Gastrocnemius medialis (tissue), 4 donors: ENCODE results near the gene LIFR. TPM values are rescaled to one million over a fixed set of nuclear protein-coding genes. Genes with fewer than 3 reads are reported as not detected.
"Not testable (repeated sequence)": the region's sequence is repeated elsewhere in the genome, so short reads cannot be mapped to it uniquely, and the experiment has no call there.

Source experiments
- ATAC-seq, 2 donors: fragments of 150-250 bp; one replicate each; pipeline ENCODE4 v1.9.1; 2016
- DNase-seq, 2 donors: peaks; one replicate each; pipeline ENCODE4 v3.0.0-alpha.2; 2019
- H3K27ac ChIP-seq, 4 donors: fragments of 200-600 bp; sonication (generic); 1 replicate in 1 of 4; 2 replicates in 3 of 4; pipeline ENCODE4 v1.5.1; 2016 to 2018; ENCODE audit warnings: mild to moderate bottlenecking in 2 of 4, moderate library complexity in 1 of 4
- H3K27me3 ChIP-seq, 3 donors: fragments of 200-600 bp; sonication (generic) in 2 of 3; 1 replicate in 1 of 3; 2 replicates in 2 of 3; pipeline versions ENCODE4 v1.5.1 to v1.6.0; 2016 to 2019; ENCODE audit warnings: mild to moderate bottlenecking in 1 of 3, moderate library complexity in 1 of 3
- H3K36me3 ChIP-seq, 2 donors: fragments of 200-600 bp; sonication (generic) in 1 of 2; one replicate each; pipeline ENCODE4 v1.5.1; 2017 to 2018
- H3K4me1 ChIP-seq, 2 donors: fragments of 200-600 bp; sonication (generic) in 1 of 2; one replicate each; pipeline ENCODE4 v1.5.1; 2016 to 2017; ENCODE audit warnings: mild to moderate bottlenecking in 2 of 2
- H3K4me3 ChIP-seq, 4 donors: fragments of 200-600 bp; sonication (generic) in 3 of 4; 1 replicate in 1 of 4; 2 replicates in 3 of 4; pipeline ENCODE4 v1.5.1; 2016 to 2019; ENCODE audit warnings: mild to moderate bottlenecking in 2 of 4
- H3K9me3 ChIP-seq, 3 donors: fragments of 200-600 bp; sonication (generic) in 2 of 3; 1 replicate in 1 of 3; 2 replicates in 2 of 3; pipeline ENCODE4 v1.5.1; 2016 to 2019
- CTCF ChIP-seq, 5 experiments: fragments of 450-650 bp in 3 of 5; fragments of 200-600 bp in 2 of 5; sonication (generic) in 2 of 5; IDR thresholded peaks in 4 of 5; conservative IDR thresholded peaks in 1 of 5; 1 replicate in 4 of 5; 2 replicates in 1 of 5; pipeline ENCODE4 v1.5.1; 2016 to 2019; ENCODE audit warnings: antibody characterized with exemption in 5 of 5, mild to moderate bottlenecking in 3 of 5, moderate library complexity in 3 of 5
- POLR2A ChIP-seq, 2 donors: fragments of 450-650 bp; IDR thresholded peaks; one replicate each; pipeline ENCODE4 v1.6.1; 2017; ENCODE audit warnings: antibody characterized with exemption in 2 of 2, mild to moderate bottlenecking in 2 of 2, moderate library complexity in 2 of 2
- in situ Hi-C, 4 donors: fragments of 200-750 bp; cut with MboI; loops; one replicate each; pipeline versions ENCODE4 v1.15.0 to v1.8.0; 2017; ENCODE audit warnings: low sequenced_read_pairs in 4 of 4
- intact Hi-C: fragments of 100-400 bp; cut with DNase I; formaldehyde crosslinking; loops from one replicate; pipeline ENCODE4 v1.15.1; 2023; ENCODE audit warnings: low total_unique reads
- total RNA-seq, 4 donors: library from RNA; depleted of rRNA; stranded (reverse); fragments of >200 nt; gene quantifications; one replicate each; pipeline versions ENCODE4 v1.1.0 to v1.2.3, GENCODE V29; 2016

LIFR gene
- total RNA-seq, 4 donors from 2014 or later: 80.0 to 233 (median 89.5) TPM

- Histone ChIP-seq H3K9me3 (no peaks in the 10 kb centered on the region), H3K4me3 (no peak overlapping the region), H3K4me1 (peaks cover 47 to 52% of the 10 kb centered on the region in 2 donors), H3K36me3 (no peaks in the 10 kb centered on the region), H3K27me3 (no peaks in the 10 kb centered on the region), H3K27ac (peak overlapping the region; percentile 82 to 91 (median 88))
- in situ Hi-C loops (no loop called here), intact Hi-C loops (loop anchor here (5.0 kb wide), 1 partner anchor 155 kb away; no protein-coding TSS in a partner anchor)
- no peak for DNase-seq
- no peak for TF ChIP-seq POLR2A (IDR thresholded peaks at IDR 0.05)
- no peak for TF ChIP-seq CTCF (IDR thresholded peaks at IDR 0.05 in 4 of 5, conservative IDR thresholded peaks at IDR 0.05 in 1 of 5)
- no peak for ATAC-seq
These were observed 46.2 kb upstream of the LIFR start for GRCh38 chr5:38602641-38603040.

- Histone ChIP-seq H3K4me1 (peaks cover 44 to 47% of the 10 kb centered on the region in 2 donors), H3K27me3 (no peaks in the 10 kb centered on the region), H3K4me3 (no peak overlapping the region), H3K36me3 (no peaks in the 10 kb centered on the region), H3K9me3 (no peaks in the 10 kb centered on the region), H3K27ac (peak overlapping the region; percentile 82 to 91 (median 88))
- in situ Hi-C loops: no loop called here
- DNase-seq: no peak
- ATAC-seq: peak; percentile 28 to 41
- TF ChIP-seq CTCF (IDR thresholded peaks at IDR 0.05 in 4 of 5, conservative IDR thresholded peaks at IDR 0.05 in 1 of 5) (no peak), POLR2A (IDR thresholded peaks at IDR 0.05) (no peak)
- intact Hi-C loops: loop anchor here (5.0 kb wide), 1 partner anchor 155 kb away; no protein-coding TSS in a partner anchor
These were observed 45.4 kb upstream of the LIFR start for GRCh38 chr5:38601863-38602298.

GRCh38 chr5:38601133-38601862 is 44.9 kb upstream of the LIFR start:
- Histone ChIP-seq H3K36me3 (no peaks in the 10 kb centered on the region), H3K27me3 (no peaks in the 10 kb centered on the region), H3K27ac (peak overlapping the region; percentile 82 to 91 (median 88)), H3K9me3 (no peaks in the 10 kb centered on the region), H3K4me1 (peaks cover 38 to 51% of the 10 kb centered on the region in 2 donors), H3K4me3 (no peak overlapping the region)
- DNase-seq (peak; percentile 68 to 75), ATAC-seq (peak; percentile 84 to 86)
- in situ Hi-C loops (no loop called here), intact Hi-C loops (loop anchor here (5.0 kb wide), 1 partner anchor 154 kb away; no protein-coding TSS in a partner anchor)
- TF ChIP-seq POLR2A (IDR thresholded peaks at IDR 0.05): peak in 1 of 2 donors; percentile 28
- no peak for TF ChIP-seq CTCF (IDR thresholded peaks at IDR 0.05 in 4 of 5, conservative IDR thresholded peaks at IDR 0.05 in 1 of 5)

GRCh38 chr5:38600329-38601045 is 44.0 kb upstream of the LIFR start:
- Histone ChIP-seq H3K4me3 (peak overlapping the region in 1 of 4 donors; percentile 26), H3K9me3 (no peaks in the 10 kb centered on the region), H3K36me3 (no peaks in the 10 kb centered on the region), H3K27me3 (no peaks in the 10 kb centered on the region), H3K27ac (peak overlapping the region; percentile 82 to 91 (median 88)), H3K4me1 (peaks cover 33 to 57% of the 10 kb centered on the region in 2 donors)
- in situ Hi-C loops: no loop called here
- DNase-seq (peak in 1 of 2 donors; percentile 34), ATAC-seq (peak; percentile 56 to 63)
- intact Hi-C loops: loop anchor here (5.0 kb wide), 1 partner anchor 153 kb away; no protein-coding TSS in a partner anchor
- no peak for TF ChIP-seq CTCF (IDR thresholded peaks at IDR 0.05 in 4 of 5, conservative IDR thresholded peaks at IDR 0.05 in 1 of 5)
- peak in 1 of 2 donors; percentile 24 for TF ChIP-seq POLR2A (IDR thresholded peaks at IDR 0.05)

- H3K4me1 ChIP-seq: peaks cover 35 to 57% of the 10 kb centered on the region in 2 donors
- not testable (repeated sequence) for H3K4me3 ChIP-seq, H3K27me3 ChIP-seq, DNase-seq, ATAC-seq, H3K9me3 ChIP-seq, H3K36me3 ChIP-seq
- in situ Hi-C loops (loop anchor here in 1 of 4 donors (10.0 kb wide), 1 partner anchor 65 kb away; no protein-coding TSS in a partner anchor), intact Hi-C loops (loop anchor here (5.0 kb wide), 1 partner anchor 152 kb away; no protein-coding TSS in a partner anchor)
- H3K27ac ChIP-seq: peak overlapping the region; percentile 82 to 91 (median 88)
These were observed 43.3 kb upstream of the LIFR start for GRCh38 chr5:38599751-38600150.
